Upper lobe of left lung (tissue), 4 donors: ENCODE results near the gene FAT1.

ENCODE experiments used
- EP300 ChIP-seq, 4 donors: sonication (generic); formaldehyde crosslinking; IDR thresholded peaks; one replicate each; pipeline ENCODE4 v1.5.1; 2017; ENCODE audit warnings: antibody characterized with exemption in 4 of 4, control low read depth in 2 of 4
- POLR2A ChIP-seq, 4 donors: fragments of 450-650 bp; IDR thresholded peaks; one replicate each; pipeline ENCODE4 v1.5.1; 2016 to 2017; ENCODE audit warnings: antibody characterized with exemption in 4 of 4, mild to moderate bottlenecking in 2 of 4
- POLR2AphosphoS5 ChIP-seq, 2 donors: sonication (generic); formaldehyde crosslinking; IDR thresholded peaks; one replicate each; pipeline ENCODE4 v1.5.1; 2017; ENCODE audit warnings: antibody characterized with exemption in 2 of 2
- TF ChIP-seq, protein P1 (sequence below), 6 experiments: fragments of 450-650 bp in 4 of 6; fragments of 200-600 bp in 2 of 6; sonication (generic) in 2 of 6; IDR thresholded peaks; one replicate each; pipeline ENCODE4 v1.5.1; 2016 to 2019; ENCODE audit warnings: antibody characterized with exemption in 6 of 6

DNA sequence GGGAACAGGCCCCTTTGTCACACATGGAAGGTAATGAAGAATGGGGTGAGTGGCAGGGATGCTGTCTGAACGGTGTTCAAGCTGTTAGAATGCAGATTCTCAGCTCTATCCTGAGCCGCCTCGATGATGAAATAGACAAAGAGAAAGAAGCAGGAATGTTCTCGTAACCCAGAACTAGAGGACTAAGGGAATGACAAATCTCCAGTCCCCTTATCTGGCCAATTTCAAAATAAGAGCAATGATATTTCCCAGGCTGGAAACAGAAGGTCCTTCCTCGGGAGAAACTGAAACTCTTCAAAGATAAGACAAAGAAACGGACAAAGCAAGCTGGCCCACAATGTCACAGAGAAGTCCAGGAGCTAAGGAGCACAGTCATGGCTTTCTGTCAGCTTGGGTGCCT, 138.7 kb downstream of the FAT1 start:
- TF ChIP-seq, protein P1, sequence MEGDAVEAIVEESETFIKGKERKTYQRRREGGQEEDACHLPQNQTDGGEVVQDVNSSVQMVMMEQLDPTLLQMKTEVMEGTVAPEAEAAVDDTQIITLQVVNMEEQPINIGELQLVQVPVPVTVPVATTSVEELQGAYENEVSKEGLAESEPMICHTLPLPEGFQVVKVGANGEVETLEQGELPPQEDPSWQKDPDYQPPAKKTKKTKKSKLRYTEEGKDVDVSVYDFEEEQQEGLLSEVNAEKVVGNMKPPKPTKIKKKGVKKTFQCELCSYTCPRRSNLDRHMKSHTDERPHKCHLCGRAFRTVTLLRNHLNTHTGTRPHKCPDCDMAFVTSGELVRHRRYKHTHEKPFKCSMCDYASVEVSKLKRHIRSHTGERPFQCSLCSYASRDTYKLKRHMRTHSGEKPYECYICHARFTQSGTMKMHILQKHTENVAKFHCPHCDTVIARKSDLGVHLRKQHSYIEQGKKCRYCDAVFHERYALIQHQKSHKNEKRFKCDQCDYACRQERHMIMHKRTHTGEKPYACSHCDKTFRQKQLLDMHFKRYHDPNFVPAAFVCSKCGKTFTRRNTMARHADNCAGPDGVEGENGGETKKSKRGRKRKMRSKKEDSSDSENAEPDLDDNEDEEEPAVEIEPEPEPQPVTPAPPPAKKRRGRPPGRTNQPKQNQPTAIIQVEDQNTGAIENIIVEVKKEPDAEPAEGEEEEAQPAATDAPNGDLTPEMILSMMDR (IDR thresholded peaks at IDR 0.05), result no peak
- TF ChIP-seq EP300 (IDR thresholded peaks at IDR 0.05), result no peak
- TF ChIP-seq POLR2AphosphoS5 (IDR thresholded peaks at IDR 0.05), result no peak
- no peak for TF ChIP-seq POLR2A (IDR thresholded peaks at IDR 0.05)
